ENCODE measurements around the gene TMA7. TPM values are rescaled to one million over a fixed set of nuclear protein-coding genes. Genes with fewer than 3 reads are reported as not detected.

Gene TMA7
- total RNA-seq, 1 donor, result 271 TPM

Other genes with a start within 250 kb of the TMA7 start
- gene CAMP, start 216.8 kb upstream of the TMA7 start, total RNA-seq, result not detected
- 10.6 TPM for gene ZNF589, start 199.2 kb upstream of the TMA7 start, total RNA-seq
- 5.4 TPM for gene NME6, start 138.9 kb upstream of the TMA7 start, total RNA-seq
- gene SPINK8, start 106.6 kb upstream of the TMA7 start, total RNA-seq, result not detected
- not detected for gene FBXW12, start 68.0 kb upstream of the TMA7 start, total RNA-seq
- 0.63 TPM for gene PLXNB1, start 10.2 kb upstream of the TMA7 start, total RNA-seq
- 1.4 TPM for gene CCDC51, start 138 bp upstream of the TMA7 start, total RNA-seq
- gene ATRIP, start 6.5 kb downstream of the TMA7 start, total RNA-seq, result 5.1 TPM
- gene SHISA5, start 63.9 kb downstream of the TMA7 start, total RNA-seq, result 64.1 TPM
- 11.3 TPM for gene PFKFB4, start 116.5 kb downstream of the TMA7 start, total RNA-seq
- gene UCN2, start 123.5 kb downstream of the TMA7 start, total RNA-seq, result 0.10 TPM
- gene COL7A1, start 155.1 kb downstream of the TMA7 start, total RNA-seq, result 0.10 TPM
- gene UQCRC1, start 169.4 kb downstream of the TMA7 start, total RNA-seq, result 131 TPM
- gene TMEM89, start 181.5 kb downstream of the TMA7 start, total RNA-seq, result 0.42 TPM
- gene SLC26A6, start 195.2 kb downstream of the TMA7 start, total RNA-seq, result 8.4 TPM
- 2.6 TPM for gene CELSR3, start 222.6 kb downstream of the TMA7 start, total RNA-seq
- 6.3 TPM for gene NCKIPSD, start 245.7 kb downstream of the TMA7 start, total RNA-seq